Measurements from ENCODE around the gene MBTD1. TPM values are rescaled to one million over a fixed set of nuclear protein-coding genes. Genes with fewer than 3 reads are reported as not detected.

The MBTD1 gene
- total and polyA plus RNA-seq, 10 donors: 9.6 to 45.7 (median 23.6) TPM

DNA sequence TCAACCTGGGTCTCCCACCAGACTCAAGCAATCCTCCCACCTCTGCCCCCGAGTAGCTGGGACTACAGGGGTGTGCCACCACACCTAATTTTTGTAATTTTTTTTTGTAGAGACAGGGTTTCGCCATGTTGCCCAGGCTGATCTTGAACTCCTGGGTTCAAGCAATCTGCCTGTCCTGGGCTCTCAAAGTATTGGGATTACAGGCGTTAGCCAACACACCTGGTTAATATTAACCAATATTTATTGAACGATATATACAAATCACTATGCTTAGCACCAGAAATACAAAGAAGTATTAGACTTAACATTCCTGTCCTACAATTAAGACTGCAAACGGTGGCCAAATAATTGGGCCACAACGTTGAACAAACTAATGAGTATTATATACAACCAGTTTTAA is 4.2 kb downstream of the MBTD1 start:
- intact Hi-C loops (cut with DNase I; ENCODE audit: low total_unique reads): no loop called here
- TF ChIP-seq POLR2AphosphoS5 (IDR thresholded peaks at IDR 0.05) (no peak), POLR2A (IDR thresholded peaks at IDR 0.05) (no peak)
- TF ChIP-seq, protein P1, sequence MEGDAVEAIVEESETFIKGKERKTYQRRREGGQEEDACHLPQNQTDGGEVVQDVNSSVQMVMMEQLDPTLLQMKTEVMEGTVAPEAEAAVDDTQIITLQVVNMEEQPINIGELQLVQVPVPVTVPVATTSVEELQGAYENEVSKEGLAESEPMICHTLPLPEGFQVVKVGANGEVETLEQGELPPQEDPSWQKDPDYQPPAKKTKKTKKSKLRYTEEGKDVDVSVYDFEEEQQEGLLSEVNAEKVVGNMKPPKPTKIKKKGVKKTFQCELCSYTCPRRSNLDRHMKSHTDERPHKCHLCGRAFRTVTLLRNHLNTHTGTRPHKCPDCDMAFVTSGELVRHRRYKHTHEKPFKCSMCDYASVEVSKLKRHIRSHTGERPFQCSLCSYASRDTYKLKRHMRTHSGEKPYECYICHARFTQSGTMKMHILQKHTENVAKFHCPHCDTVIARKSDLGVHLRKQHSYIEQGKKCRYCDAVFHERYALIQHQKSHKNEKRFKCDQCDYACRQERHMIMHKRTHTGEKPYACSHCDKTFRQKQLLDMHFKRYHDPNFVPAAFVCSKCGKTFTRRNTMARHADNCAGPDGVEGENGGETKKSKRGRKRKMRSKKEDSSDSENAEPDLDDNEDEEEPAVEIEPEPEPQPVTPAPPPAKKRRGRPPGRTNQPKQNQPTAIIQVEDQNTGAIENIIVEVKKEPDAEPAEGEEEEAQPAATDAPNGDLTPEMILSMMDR (IDR thresholded peaks at IDR 0.05 in 8 of 11, conservative IDR thresholded peaks at IDR 0.05 in 3 of 11): no peak
- H3K9me3 ChIP-seq: no peaks in the 10 kb centered on the region
- WGBS, 5 donors: 89 to 93% (median 91%) methylated on average over 6 of the region's 6 CpGs
- H3K27me3 ChIP-seq (replicated peaks in 1 of 7): no peaks in the 10 kb centered on the region
- H3K4me3 ChIP-seq: no peak overlapping the region
- no peak for DNase-seq
- H3K36me3 ChIP-seq: peaks cover 0 to 76% (median 19%) of the 10 kb centered on the region in 6 donors
- H3K4me1 ChIP-seq: peaks cover 20 to 77% (median 52%) of the 10 kb centered on the region in 6 donors
- H3K27ac ChIP-seq: no peak overlapping the region

DNA sequence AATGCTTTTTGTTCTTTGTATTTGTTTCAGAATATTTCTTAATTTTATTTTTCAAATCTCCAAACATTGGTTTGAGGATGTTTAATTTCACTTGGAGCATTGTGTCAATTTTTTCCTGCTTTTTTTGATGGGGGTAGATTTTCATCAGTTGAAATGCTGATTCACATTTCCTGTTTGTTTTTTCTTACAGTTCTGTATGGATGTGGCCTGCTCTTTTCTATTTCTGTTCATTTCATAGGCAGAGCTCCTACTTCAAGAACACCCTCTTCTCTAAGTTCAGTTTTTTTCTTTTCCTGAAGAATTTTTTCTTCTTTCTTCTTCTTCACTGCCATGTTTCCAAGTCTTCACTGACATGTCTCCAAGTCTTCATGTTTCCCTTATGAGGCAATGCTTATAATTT is 8.8 kb downstream of the MBTD1 start:
- no peak for TF ChIP-seq POLR2AphosphoS5 (IDR thresholded peaks at IDR 0.05)
- TF ChIP-seq POLR2A (IDR thresholded peaks at IDR 0.05): no peak
- TF ChIP-seq, protein P1 (IDR thresholded peaks at IDR 0.05 in 8 of 11, conservative IDR thresholded peaks at IDR 0.05 in 3 of 11): no peak
- Histone ChIP-seq H3K9me3 (no peaks in the 10 kb centered on the region), H3K4me3 (no peak overlapping the region), H3K36me3 (peaks cover 0 to 63% (median 17%) of the 10 kb centered on the region in 6 donors), H3K27ac (no peak overlapping the region), H3K27me3 (replicated peaks in 1 of 7) (no peaks in the 10 kb centered on the region), H3K4me1 (peaks cover 0 to 39% (median 19%) of the 10 kb centered on the region in 6 donors)
- DNase-seq: no peak
- intact Hi-C loops (cut with DNase I; ENCODE audit: low total_unique reads): no loop called here

DNA sequence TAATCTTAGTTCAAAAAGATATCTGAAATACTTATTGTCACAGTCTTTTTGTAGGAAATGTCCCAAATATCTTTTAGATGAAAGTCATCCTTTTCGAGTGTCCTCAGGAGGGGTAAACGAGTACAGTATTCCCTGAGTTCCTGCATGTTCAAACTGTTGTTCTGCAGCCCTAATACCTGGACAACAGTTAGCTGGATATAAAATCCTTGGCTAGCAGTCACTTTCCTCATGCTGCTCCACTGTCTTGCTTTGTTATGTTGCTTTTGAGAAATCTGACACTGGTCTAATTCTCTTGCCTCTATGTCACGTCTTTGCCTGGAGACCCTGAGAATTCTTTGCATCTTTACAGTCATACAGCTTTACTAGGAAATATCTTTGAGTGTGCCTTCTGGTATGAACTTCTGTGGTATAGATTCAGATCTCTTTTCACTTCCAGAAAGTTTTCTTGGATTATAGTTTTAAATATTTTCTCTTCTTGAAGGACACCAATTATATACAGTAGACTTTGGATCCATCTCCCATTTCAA is 9.5 kb downstream of the MBTD1 start:
- Histone ChIP-seq H3K36me3 (peaks cover 0 to 57% (median 17%) of the 10 kb centered on the region in 6 donors), H3K27me3 (replicated peaks in 1 of 7) (no peaks in the 10 kb centered on the region), H3K4me1 (peaks cover 0 to 33% (median 12%) of the 10 kb centered on the region in 6 donors), H3K4me3 (no peak overlapping the region), H3K9me3 (no peaks in the 10 kb centered on the region), H3K27ac (no peak overlapping the region)
- TF ChIP-seq, protein P1 (IDR thresholded peaks at IDR 0.05 in 8 of 11, conservative IDR thresholded peaks at IDR 0.05 in 3 of 11): no peak
- no peak for TF ChIP-seq POLR2A (IDR thresholded peaks at IDR 0.05)
- TF ChIP-seq POLR2AphosphoS5 (IDR thresholded peaks at IDR 0.05): no peak
- WGBS, 5 donors: 95 to 98% (median 98%) methylated on average over 3 of the region's 3 CpGs
- no peak for DNase-seq
- intact Hi-C loops (cut with DNase I; ENCODE audit: low total_unique reads): no loop called here

DNA sequence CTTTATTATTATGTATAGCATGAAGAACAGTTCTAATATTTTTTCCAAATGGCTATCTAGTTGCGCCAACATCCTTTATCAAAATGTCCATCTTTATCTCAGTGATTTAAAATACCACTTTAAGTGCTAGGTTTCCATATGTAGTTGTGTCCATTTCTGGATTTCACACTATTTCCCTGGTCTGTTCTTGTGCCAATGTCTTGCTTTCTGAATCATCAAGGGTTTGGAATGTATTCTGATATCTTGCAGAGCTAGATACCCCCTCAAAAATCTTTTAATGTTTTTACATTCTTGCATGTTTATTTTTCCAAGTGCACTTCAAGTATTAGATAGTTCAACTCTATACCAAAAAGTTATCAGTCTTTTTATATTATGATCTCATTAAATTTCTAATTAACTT is 14.3 kb downstream of the MBTD1 start:
- H3K27me3 ChIP-seq (replicated peaks in 1 of 7): no peaks in the 10 kb centered on the region
- no peak overlapping the region for H3K27ac ChIP-seq
- no peak for DNase-seq
- TF ChIP-seq POLR2AphosphoS5 (IDR thresholded peaks at IDR 0.05): no peak
- TF ChIP-seq, protein P1 (IDR thresholded peaks at IDR 0.05 in 8 of 11, conservative IDR thresholded peaks at IDR 0.05 in 3 of 11): no peak
- TF ChIP-seq POLR2A (IDR thresholded peaks at IDR 0.05): no peak
- no peaks in the 10 kb centered on the region for H3K9me3 ChIP-seq
- H3K4me1 ChIP-seq: peaks cover 0 to 15% (median 0%) of the 10 kb centered on the region in 6 donors
- intact Hi-C loops (cut with DNase I; ENCODE audit: low total_unique reads): no loop called here
- H3K36me3 ChIP-seq: peaks cover 0 to 17% (median 0%) of the 10 kb centered on the region in 6 donors
- H3K4me3 ChIP-seq: no peak overlapping the region
- 93 to 96% (median 96%) methylated on average over 1 of the region's 1 CpG for WGBS, 5 donors

Measured in spleen (tissue), 11 donors.